Measurements from ENCODE around the gene PEX1. TPM values are rescaled to one million over a fixed set of nuclear protein-coding genes. Genes with fewer than 3 reads are reported as not detected.
"Not testable (repeated sequence)": the region's sequence is repeated elsewhere in the genome, so short reads cannot be mapped to it uniquely, and the experiment has no call there.

PEX1 gene
- total RNA-seq, 1 donor from 2014 or later, result 20.0 TPM

DNA sequence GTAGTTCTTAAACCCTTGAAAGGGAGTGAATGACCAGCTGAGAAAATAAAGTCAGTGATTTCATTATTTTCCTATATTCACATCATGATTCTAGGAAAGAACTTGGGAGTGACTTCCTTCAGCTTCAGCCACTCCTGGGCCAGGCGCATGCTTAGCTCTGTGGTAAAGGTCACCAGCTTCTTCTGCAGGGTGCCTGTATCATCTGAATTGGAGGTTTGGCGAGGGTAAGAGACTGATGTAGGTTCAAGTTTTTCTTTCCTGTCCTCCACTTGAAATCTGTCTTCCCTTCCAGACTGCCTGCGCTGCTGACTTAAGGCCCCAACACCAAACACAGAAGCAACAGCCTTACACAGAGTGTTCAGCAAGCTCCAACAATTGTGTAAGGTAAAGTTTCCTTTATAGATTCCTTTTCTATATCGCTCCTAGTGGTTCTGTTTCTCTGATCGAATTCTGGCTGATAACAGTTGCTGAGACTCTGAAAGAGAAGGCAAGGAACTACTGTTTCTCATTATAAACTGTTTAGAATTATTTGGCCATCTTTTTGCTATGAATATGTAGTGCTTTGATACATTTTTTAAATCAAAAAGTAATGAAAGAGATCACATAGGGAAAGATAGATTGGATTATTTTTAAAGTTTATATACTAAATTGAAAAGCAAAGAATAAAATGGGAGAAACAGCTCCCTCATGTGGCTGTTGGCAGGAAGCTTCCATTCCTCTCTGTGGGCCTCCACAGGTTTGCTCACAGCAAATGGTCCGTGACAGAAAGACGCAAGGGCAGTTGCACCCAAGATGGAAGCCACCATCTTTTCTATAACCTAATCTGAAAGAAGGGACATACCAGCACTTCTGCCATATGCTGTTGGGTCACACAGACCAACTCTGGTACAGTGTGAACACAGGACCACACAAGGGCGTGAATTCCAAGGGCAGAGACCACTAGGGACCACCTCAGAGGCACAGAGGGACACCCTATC lies 67.0 kb downstream of the PEX1 start:
- peak; percentile 60 for DNase-seq (ENCODE audit: low read depth)

DNA sequence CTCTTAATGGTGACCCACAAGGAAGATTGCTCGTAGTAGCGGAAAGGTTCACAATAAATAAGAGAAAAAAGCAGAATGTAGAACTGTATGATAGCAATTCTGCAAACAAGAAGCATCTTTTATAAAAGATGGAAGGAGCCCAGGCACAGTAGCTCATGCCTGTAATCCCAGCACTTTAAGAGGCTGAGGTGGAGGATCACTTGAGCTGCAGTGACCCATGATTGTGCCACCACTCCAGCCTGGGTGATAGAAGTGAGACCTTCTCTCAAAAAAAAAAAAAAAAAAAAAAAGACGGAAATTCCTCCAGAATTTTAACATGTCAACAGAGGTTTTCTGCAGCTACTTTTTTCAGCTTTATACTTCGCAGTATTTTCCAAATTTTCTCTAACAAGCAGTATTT lies 67.8 kb downstream of the PEX1 start:
- DNase-seq (ENCODE audit: low read depth), result no peak

DNA sequence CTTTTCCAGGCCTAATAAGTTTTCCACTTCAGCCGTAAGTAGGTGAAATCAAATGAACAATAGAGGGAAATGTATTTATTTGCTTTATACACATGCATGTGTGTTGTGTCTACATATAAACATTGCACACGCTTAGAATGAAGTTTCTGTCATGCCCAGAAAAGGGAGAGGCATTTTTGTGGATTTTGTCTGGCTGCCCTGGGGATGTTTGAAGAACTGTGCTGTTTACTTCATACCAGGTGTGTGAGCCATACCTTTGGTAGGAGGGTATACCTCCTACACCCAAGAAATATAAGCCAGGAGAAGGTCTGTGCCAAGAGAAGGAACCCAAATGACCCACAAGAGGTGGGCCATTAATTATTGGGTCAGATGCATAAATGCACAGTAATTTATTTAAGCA lies 68.2 kb downstream of the PEX1 start:
- DNase-seq (ENCODE audit: low read depth), result no peak

DNA sequence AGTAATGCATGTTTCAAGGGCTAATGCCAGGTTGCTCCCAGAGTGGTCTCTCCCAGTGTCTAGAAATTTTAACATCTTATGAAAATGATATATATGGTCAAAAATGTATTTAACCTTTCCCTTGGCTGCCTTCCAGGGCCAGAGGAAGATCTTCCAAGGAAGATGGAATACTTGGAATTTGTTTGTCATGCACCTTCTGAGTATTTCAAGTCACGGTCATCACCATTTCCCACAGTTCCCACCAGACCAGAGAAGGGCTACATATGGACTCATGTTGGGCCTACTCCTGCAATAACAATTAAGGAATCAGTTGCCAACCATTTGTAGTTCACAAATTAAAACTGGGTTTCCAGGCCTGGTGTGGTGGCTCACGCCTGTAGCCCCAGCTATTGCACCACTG lies 72.1 kb downstream of the PEX1 start:
- no peak for DNase-seq (ENCODE audit: low read depth)

DNA sequence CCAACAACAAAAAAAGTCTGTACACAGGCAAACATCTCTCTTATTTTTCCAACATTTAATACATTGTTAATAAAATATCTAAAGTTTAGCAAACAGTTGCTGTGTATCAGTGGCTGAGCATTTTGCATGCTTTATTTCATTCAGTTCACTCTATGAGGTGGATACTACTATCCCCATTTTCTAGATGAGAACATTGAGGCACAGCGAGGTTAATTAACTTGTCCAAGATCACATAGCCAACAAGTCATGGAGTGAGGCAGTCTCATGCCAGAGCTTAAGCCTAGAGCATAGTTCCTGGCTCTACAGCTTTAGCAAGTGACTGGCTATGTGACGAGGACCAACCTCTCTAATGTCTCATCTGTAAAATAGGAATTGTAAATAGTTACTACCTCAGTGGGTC lies 76.7 kb downstream of the PEX1 start:
- no peak for DNase-seq (ENCODE audit: low read depth)

DNA sequence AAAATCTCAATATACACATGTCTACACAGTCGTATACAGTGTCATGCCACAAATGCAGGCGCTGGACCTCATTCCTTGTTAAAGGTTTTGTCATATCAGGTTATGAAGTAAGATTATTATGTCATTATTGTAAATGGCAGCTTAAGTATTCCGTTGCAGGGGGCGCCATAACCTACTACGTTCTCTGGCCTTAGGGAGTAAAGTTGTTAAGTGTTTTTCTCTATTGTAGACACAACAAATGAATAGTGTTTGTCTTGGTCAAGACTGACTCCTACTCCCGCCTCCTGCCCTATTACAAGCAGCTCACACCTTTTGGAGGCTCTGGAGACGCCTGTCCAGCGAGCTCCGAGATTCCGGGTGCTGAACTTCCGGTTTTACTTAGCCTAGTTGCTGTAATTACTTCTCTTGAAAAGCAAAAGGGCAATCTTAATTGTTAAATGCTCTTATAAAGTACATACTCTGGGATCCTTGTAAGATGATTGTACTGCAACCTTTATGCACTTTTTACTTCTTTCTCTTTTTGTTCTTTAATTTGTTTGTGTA lies 80.0 kb downstream of the PEX1 start:
- DNase-seq (ENCODE audit: low read depth), result peak; percentile 64

DNA sequence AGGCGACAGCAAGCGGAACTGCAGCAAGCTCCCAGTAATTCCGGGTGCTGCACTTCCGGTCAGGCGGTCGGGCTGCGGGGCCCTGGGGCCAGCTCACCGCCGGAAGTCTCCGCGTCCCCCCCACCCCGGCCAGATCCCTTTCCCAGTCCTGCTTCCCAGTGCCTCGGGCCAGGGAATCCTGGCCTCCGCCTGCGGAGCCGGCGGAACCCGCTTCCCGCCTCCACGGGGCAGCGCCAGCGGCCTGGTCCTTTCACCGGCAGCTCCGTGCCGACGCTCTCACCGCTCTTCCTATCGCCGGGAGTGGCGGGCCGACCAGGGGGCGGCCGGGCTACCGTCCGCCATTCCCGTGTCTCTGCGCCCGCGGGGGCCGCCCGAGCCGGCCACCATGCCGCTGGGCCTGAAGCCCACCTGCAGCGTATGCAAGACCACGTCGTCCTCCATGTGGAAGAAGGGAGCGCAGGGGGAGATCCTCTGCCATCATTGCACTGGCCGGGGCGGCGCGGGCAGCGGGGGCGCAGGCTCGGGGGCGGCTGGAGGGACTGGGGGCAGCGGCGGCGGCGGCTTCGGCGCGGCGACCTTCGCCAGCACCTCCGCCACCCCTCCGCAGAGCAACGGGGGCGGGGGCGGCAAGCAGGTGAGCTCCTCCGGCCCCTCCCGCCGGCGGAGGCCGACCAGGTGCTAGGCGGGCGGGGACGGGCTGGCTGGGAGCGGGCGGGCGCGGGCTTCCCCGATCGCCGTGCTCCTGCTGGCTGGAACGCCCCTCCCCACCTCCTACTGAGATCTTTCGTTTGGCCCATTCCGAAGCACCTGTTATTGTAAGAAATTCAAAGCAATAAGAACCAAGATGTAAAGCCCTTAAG lies 80.7 kb downstream of the PEX1 start, which contains the start of gene GATAD1:
Gene GATAD1 (plus strand): TSS at position 138 of the 860 bp plus-strand sequence. CDS start 248 bp downstream, at position 386.
- peak; percentile 97 for DNase-seq (ENCODE audit: low read depth)

DNA sequence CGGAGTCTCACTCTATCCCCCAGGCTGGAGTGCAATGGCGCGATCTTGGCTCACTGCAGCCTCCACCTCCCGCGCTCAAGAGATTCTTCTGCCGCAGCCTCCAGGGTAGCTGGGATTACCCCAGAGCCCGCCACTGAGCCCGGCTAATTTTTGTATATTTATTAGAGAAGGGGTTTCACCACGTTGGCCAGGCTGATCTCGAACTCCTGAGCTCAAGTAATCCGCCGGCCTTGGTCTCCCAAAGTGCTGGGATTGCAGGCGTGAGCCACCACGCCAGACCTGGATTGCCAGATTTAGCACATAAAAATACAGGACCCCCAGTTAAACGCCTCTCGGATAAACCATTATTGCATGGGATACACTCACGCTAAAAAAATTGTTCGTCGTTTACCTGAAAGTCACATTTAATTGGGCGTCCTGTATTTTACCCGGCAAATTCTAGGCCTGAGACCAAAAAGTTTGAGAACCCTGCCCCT lies 81.4 kb downstream of the PEX1 start:
- no peak for DNase-seq (ENCODE audit: low read depth)

DNA sequence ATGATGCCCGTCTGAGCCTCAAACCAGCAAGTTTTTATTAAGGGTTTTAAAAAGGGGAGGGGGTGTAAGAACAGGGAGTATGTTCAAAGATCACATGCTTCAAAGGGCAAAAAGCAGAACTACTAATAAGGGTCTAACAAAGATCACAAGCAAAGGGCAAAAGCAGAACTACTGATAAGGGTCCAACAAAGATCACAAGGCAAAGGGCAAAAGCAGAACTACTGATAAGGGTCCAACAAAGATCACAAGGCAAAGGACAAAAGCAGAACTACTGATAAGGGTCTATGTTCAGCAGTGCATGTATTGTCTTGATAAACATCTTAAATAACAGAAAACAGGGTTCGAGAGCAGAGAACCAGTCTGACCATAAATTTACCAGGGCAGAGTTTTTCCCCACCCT lies 85.6 kb downstream of the PEX1 start:
- not testable (repeated sequence) for DNase-seq (ENCODE audit: low read depth)

DNA sequence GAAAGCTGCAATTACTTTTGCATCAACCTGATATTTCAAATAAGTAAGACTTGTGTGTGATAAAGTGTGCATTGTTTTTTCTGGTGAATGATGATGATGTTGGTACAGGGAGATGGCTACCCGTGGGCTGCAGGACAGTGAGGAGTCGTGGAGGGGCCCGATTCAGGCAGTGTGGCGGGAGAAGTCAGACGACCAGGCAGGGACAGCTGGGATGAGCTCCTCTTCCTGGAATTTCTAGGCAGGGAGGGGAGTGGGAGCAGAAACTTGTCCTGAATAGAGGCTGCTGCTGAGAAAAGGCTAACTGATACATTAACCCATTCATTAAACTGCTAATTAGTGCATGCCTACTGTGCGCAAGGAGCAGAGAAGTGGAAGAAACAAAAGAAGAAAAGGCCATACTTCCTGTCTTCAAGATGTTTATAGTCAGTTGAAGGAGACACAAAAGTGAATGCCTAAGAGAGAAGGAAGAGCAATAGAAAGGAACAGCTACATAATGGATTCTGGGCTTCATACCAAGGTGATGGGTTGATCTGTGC lies 90.3 kb downstream of the PEX1 start:
- DNase-seq (ENCODE audit: low read depth), result peak; percentile 35

Other genes with a start within 250 kb of the PEX1 start
- gene GATAD1, start 81.0 kb downstream of the PEX1 start, total RNA-seq, result 41.6 and 44.6 TPM in 2 replicates
- gene ERVW-1, start 50.6 kb downstream of the PEX1 start, total RNA-seq, result not detected in 2 replicates
- gene RBM48, start 275 bp upstream of the PEX1 start, total RNA-seq, result 18.6 and 20.9 TPM in 2 replicates
- gene FAM133B, start 61.9 kb upstream of the PEX1 start, total RNA-seq, result 23.9 and 26.9 TPM in 2 replicates

Measured in myocyte (in vitro differentiated cells).